SIG-M5 treated with dmso at 0.1 percent for 504 hours (cell line): ENCODE measurements around the gene HEBP1.

Experiments
- DNase-seq: peaks from one replicate; lab custom pipeline; 2025; ENCODE audit not compliant: unreplicated experiment; lab: John Stamatoyannopoulos, UW

HEBP1 gene

DNA sequence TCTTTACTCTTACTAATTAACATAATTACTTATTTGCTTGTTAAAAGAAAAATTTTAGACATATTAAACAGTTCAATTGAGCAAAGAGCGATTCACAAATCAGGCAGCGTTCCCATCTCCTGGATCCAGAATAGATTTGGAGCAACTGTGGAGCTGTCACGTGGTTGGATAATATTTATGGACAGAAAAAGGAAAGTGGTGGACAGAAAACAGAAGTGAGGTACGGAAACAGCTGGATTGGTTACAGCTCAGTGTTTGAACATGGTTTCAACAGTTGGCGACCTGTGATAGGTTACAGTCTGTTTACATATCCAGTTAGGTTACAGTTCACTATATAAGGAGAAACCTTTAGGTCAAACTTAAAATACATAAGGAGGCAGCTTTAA is 24.5 kb upstream of the HEBP1 start:
- no peak for DNase-seq

GRCh38 chr12:13023811-13024530 is 23.9 kb upstream of the HEBP1 start:
- DNase-seq: no peak

- DNase-seq: no peak
Measured at GRCh38 chr12:13022851-13023271, 22.8 kb upstream of the HEBP1 start.

DNA sequence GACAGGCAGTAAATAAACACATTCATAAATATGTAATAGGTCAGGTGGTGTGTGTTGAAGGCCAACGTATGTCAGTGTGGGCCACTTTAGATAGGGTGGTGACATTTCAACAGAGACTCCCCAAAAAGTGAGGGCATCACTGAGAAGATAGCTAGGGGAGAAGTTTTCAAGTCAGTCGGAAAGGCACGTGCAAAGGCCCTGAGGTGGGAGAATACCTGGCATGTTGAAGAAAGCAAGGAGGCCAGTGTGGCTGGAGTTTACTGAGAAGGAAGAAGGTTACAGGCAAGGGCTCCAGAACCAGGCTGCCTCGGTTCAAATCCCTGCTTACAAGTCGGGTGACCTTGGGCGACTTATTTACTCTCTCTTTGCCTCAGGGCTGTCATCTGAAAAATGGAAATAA is 11.0 kb upstream of the HEBP1 start:
- no peak for DNase-seq

DNA sequence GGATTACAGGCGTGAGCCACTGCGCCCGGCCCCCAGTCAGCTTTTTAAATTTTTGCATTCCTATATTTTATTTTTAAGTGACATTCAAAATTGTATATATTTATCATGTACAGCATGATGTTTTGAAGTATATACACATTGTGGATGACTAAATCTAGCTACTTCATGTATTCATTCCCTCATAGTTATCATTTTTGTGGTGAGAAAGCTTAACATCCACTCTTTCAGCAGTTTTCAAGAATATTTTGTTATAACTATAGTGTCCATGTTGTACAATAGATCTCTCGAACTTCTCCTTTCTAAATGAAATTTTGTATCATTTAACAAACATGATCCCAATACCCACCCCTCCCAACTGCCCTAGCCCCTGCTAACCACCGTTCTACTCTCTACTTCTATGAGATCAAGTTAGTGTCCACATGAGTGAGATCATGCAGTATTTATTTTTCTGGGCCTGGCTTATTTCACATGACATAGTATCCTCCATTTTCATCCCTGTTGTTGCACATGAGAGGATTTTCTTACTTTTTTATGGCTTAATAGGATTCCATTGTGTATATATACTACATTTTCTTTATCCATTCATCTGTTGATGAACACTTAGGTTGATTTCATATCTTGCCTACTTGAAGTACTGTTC is 8.8 kb upstream of the HEBP1 start:
- DNase-seq: no peak

DNA sequence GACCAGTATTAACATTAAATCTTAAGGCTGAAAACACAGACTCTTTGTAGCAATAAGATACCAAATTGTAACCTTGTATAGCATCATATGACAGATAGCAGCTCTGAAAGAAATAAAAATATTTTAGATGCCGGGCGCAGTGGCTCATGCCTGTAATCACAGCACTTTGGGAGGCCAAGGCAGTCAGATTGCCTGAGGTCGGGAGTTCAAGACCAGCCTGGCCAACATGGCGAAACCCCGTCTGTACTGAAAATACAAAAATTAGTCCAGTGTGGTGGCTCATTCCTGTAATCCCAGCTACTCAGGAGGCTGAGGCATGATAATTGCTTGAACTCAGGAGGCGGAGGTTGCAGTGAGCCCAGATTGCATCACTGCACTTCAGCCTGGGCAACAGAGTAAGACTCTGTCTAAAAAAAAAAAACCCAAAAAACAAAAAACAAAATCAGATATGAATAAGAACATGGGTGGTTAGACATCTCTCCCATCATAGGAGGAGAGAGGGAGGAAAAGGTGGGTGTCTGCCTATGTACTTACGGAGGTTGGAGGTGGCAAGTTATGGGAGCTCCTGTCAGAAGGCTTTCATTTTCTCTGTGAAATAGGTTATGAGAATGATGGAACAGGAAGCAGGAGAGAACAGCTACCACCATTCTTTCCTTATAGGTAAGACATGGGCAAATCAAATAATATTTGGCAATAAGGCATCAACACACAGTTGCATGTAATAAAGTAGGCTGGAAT is 7.6 kb upstream of the HEBP1 start:
- DNase-seq: no peak

DNA sequence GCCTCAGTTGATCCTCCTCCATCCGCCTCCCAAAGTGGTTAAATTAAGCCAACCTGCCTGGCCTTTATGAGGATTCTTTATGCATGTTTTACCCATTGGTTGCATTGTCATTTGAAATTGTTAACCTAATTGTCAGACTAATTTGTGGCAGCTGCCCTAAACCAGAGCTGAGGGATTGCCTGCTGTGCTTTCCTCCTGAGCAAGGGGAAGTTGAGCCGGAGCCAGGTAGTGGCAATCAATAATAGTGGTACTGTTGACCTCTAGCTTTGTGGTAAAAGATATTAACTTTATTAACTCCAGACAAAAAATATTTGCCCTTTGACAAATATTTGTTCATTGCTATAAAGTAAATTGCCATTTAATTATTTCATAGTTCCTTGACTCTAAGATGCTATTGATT is 5.6 kb upstream of the HEBP1 start:
- no peak for DNase-seq

GRCh38 chr12:13004986-13005385 is 4.9 kb upstream of the HEBP1 start:
- DNase-seq: no peak

GRCh38 chr12:13004361-13004760 is 4.3 kb upstream of the HEBP1 start:
- no peak for DNase-seq

- DNase-seq: no peak
Measured at GRCh38 chr12:13002301-13003097, 2.4 kb upstream of the HEBP1 start.

DNA sequence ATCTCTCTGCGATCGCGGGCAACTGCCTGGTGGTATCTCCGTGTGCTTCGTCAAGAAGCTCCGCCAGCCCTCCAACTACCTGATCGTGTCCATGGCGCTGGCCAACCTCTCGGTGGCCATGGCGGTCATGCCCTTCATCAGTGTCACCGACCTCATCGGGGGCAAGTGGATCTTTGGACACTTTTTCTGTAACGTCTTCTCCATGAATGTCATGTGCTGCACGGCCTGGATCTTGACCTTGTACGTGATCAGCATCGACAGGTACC is 1.6 kb upstream of the HEBP1 start:
- DNase-seq: no peak

GRCh38 chr12:13000925-13001774 is 1.1 kb upstream of the HEBP1 start:
- peak; percentile 45 for DNase-seq

GRCh38 chr12:13000616-13000924 is 505 bp upstream of the HEBP1 start:
- DNase-seq: peak; percentile 35

DNA sequence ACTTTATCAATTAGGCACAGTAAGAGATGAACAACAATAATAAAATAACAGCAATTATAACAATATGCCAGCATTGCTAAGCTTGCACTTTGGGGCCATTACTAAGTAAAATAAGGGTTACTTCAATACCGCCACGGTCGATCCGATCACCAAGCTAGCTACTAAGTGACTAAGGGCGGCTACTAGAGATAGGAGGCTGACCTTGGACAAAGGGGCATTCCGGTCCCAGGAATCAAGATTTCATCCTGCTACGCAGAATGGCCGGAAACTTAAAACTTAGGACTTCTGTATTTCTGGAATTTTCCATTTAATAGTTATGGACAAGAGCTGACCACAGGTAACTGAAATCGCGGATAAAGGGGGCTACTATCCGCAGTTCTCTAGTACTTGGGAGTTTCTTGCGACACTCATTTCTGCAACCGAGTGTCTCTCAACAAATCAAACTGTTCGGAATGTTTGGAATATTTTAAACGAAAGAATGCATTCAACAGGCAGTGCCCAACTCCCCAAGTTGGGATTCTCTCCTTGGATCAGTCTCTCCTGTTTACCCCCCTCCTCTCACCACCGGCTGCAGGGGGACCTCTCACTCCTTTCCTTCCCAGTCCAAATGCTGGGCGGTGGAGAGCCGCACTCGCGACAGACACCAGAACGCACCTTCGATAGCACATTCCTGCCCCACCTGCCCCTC is 650 bp downstream of the HEBP1 start:
- no peak for DNase-seq

DNA sequence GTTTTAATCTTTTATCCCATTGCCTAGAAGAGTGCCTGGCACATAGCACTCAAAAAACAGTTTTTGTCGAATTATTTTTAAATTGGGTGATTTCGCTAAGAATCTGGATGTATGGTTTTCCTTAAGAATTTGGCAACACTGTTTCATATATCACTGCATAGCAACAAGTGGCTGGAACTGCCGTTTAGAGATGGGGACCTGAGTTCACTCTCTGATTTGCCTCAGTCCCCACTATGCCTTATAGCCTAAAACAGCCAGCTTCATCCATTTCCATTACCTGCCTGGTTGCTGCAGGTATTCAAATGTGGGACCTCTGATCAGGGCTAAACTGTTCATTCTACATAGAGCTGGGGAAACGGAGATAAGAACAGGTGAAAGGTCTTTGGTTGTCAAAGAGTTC is 1.8 kb downstream of the HEBP1 start:
- no peak for DNase-seq

- no peak for DNase-seq
Measured at GRCh38 chr12:12997734-12998133, 2.3 kb downstream of the HEBP1 start.

DNA sequence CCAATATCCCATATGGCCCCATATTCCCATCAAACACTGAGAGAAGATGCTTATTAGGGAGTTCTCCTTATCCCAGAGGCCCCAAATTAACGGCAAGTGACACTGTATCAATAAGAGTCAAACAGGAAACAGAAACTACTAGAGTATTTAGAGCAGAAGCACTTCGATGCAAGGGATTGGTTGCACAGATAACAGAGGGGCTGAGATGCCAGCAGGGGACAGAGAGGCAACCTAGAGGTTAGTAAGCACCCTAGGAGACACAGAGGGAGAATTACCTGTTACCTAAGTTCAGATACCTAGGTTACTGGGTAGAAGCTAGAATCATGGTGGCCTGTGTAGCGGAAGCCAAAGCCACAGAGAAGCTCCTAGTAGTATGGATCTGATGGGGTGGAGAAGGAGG is 2.9 kb downstream of the HEBP1 start:
- DNase-seq: no peak

GRCh38 chr12:12996209-12996608 is 3.9 kb downstream of the HEBP1 start:
- DNase-seq: no peak

GRCh38 chr12:12995088-12995487 is 5.0 kb downstream of the HEBP1 start:
- DNase-seq: no peak

DNA sequence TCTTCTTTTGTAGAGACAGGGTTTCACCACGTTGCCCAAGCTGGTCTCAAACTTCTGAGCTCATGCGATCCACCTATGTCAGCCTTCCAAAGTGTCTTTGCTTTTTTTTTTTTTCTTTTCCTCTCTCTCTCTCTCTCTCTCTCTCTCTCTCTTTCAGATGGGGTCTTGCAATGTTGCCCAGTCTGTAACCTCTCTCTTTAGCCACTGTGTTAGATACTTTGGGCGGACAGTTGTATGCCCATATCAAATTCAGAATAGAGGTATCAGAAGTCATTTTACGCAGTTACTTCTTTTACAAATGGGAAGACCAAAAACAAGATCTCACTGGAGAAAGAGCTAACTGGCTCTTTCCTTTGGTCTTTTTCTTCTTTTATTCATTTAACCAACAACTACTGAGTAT is 6.7 kb downstream of the HEBP1 start:
- no peak for DNase-seq
